Mammary epithelial cell (primary cell): ENCODE results near the gene EDARADD.

ENCODE experiments used
- CTCF ChIP-seq, 2 donors: IDR thresholded peaks in 1 of 2; conservative IDR thresholded peaks in 1 of 2; 2 replicates each; pipeline ENCODE4 v1.5.1; 2011 to 2012; ENCODE audit warnings: inconsistent platforms in 2 of 2, low read length in 2 of 2, mild to moderate bottlenecking in 2 of 2, control low read depth in 1 of 2, low read depth in 1 of 2; ENCODE audit not compliant: insufficient read depth in 1 of 2; ENCODE audit errors: extremely low read depth in 1 of 2
- EZH2 ChIP-seq: IDR thresholded peaks from 2 replicates; pipeline ENCODE4 v1.6.1; 2012; ENCODE audit warnings: low read length, inconsistent platforms, borderline replicate concordance

GRCh38 chr1:236484310-236484971, 90.4 kb downstream of the EDARADD start:
- TF ChIP-seq CTCF (conservative IDR thresholded peaks at IDR 0.05 in 1 of 2, IDR thresholded peaks at IDR 0.05 in 1 of 2; ENCODE audit: extremely low read depth in 1 of 2, insufficient read depth in 1 of 2, low read depth in 1 of 2, low read length in 2 of 2) (no peak), EZH2 (no peak)
